SK-N-SH (cell line): ENCODE measurements around the gene SPIB. TPM values are rescaled to one million over a fixed set of nuclear protein-coding genes. Genes with fewer than 3 reads are reported as not detected.

ENCODE experiments used
- CTCF ChIA-PET: fragments of 300-600, 350-600 bp; formaldehyde crosslinking; extraction: SDS; loops from one replicate; lab custom pipeline; 2021; lab: Yijun Ruan, JAX
- POLR2A ChIA-PET: fragments of 350-600 bp; sonication (Branson Sonifier 250); formaldehyde crosslinking; extraction: SDS; loops from one replicate; lab custom pipeline; 2020; ENCODE audit warnings: antibody characterized with exemption, inconsistent platforms; lab: Yijun Ruan, JAX
- DNase-seq: peaks from one replicate; pipeline ENCODE4 v3.0.0; 2012
- H2AFZ ChIP-seq: fragments of 200-600 bp; sonication (generic); 2 replicates; pipeline ENCODE4 v1.8.1; 2016; ENCODE audit warnings: antibody characterized with exemption, mild to moderate bottlenecking, low read depth
- H3F3A ChIP-seq: fragments of 200-600 bp; sonication (generic); replicated peaks from 2 replicates; pipeline ENCODE3; 2016; ENCODE audit warnings: antibody characterized with exemption, mild to moderate bottlenecking; ENCODE audit not compliant: insufficient read depth
- H3K27ac ChIP-seq, 2 experiments: fragments of 200-500 bp in 1 of 2; fragments of 200-600 bp in 1 of 2; sonication (Bioruptor generic) in 1 of 2; sonication (generic), shearing (Covaris generic) in 1 of 2; 2 replicates each; pipeline versions ENCODE4 v1.5.1 to v1.6.1; 2014 to 2016; ENCODE audit warnings: low read depth in 2 of 2, inconsistent platforms in 1 of 2, low read length in 1 of 2, mild to moderate bottlenecking in 1 of 2, mixed read lengths in 1 of 2
- H3K27me3 ChIP-seq: fragments of 200-600 bp; sonication (generic), shearing (Covaris generic); 2 replicates; pipeline ENCODE4 v1.6.1; 2016; ENCODE audit warnings: mixed run types; ENCODE audit not compliant: insufficient read depth
- H3K36me3 ChIP-seq, 2 experiments: fragments of 200-500 bp in 1 of 2; fragments of 200-600 bp in 1 of 2; sonication (Bioruptor generic) in 1 of 2; sonication (generic) in 1 of 2; replicated peaks in 1 of 2; 2 replicates each; pipeline versions ENCODE3 to v1.5.1; 2014 to 2016; ENCODE audit warnings: low read length in 1 of 2, mild to moderate bottlenecking in 1 of 2; ENCODE audit not compliant: insufficient read depth in 2 of 2, control insufficient read depth in 1 of 2
- H3K4me1 ChIP-seq, 2 experiments: fragments of 200-500 bp in 1 of 2; fragments of 200-600 bp in 1 of 2; sonication (Bioruptor generic) in 1 of 2; sonication (generic), shearing (Covaris generic) in 1 of 2; 2 replicates each; pipeline versions ENCODE4 v1.5.1 to v1.6.1; 2014 to 2016; ENCODE audit warnings: low read depth in 1 of 2, low read length in 1 of 2, mixed run types in 1 of 2; ENCODE audit not compliant: insufficient read depth in 2 of 2, control insufficient read depth in 1 of 2
- H3K4me2 ChIP-seq: fragments of 200-600 bp; sonication (generic), shearing (Covaris generic); 2 replicates; pipeline ENCODE4 v1.6.1; 2017; ENCODE audit warnings: mixed run types
- H3K4me3 ChIP-seq, 2 experiments: fragments of 200-500 bp in 1 of 2; fragments of 200-600 bp in 1 of 2; sonication (Bioruptor generic) in 1 of 2; sonication (generic), shearing (Covaris generic) in 1 of 2; 2 replicates each; pipeline versions ENCODE4 v1.5.1 to v1.8.1; 2014 to 2016; ENCODE audit warnings: low read depth in 2 of 2, inconsistent platforms in 1 of 2, low read length in 1 of 2, mild to moderate bottlenecking in 1 of 2, mixed read lengths in 1 of 2, moderate library complexity in 1 of 2
- H3K79me2 ChIP-seq: fragments of 200-600 bp; sonication (generic); 2 replicates; pipeline ENCODE4 v1.8.1; 2017; ENCODE audit warnings: mild to moderate bottlenecking; ENCODE audit not compliant: insufficient read depth
- H3K9ac ChIP-seq: fragments of 200-600 bp; sonication (generic); 2 replicates; pipeline ENCODE4 v1.6.1; 2017; ENCODE audit warnings: mixed run types
- H3K9me2 ChIP-seq: fragments of 200-600 bp; sonication (generic); 2 replicates; pipeline ENCODE4 v1.6.1; 2017; ENCODE audit warnings: mixed run types
- H3K9me3 ChIP-seq: fragments of 200-600 bp; sonication (generic); 2 replicates; pipeline ENCODE4 v1.6.1; 2017; ENCODE audit warnings: mixed run types, mild to moderate bottlenecking, moderate library complexity
- H4K20me1 ChIP-seq: fragments of 200-600 bp; sonication (generic); 2 replicates; pipeline ENCODE4 v1.6.1; 2017; ENCODE audit warnings: mild to moderate bottlenecking, mixed run types; ENCODE audit not compliant: insufficient read depth
- EZH2phosphoT487 ChIP-seq: fragments of 200-600 bp; sonication (generic); IDR thresholded peaks from 2 replicates; pipeline ENCODE4 v1.6.1; 2017; ENCODE audit warnings: low read depth, mixed run types, mild to moderate bottlenecking, antibody characterized with exemption, moderate library complexity, borderline replicate concordance
- FOSL2 ChIP-seq: IDR thresholded peaks from 2 replicates; pipeline ENCODE4 v1.4.0; 2012; ENCODE audit warnings: low read depth, mild to moderate bottlenecking, moderate library complexity, borderline replicate concordance
- GABPA ChIP-seq: IDR thresholded peaks from 2 replicates; pipeline ENCODE4 v1.4.0; 2012; ENCODE audit warnings: low read depth, mild to moderate bottlenecking
- IRF3 ChIP-seq: fragments of 150-350 bp; IDR thresholded peaks from 2 replicates; pipeline ENCODE4 v1.6.1; 2016; ENCODE audit warnings: mild to moderate bottlenecking, low read depth, low read length
- MEF2A ChIP-seq: IDR thresholded peaks from 2 replicates; pipeline ENCODE4 v1.4.0; 2012; ENCODE audit warnings: low read depth, borderline replicate concordance
- NRF1 ChIP-seq: IDR thresholded peaks from 2 replicates; pipeline ENCODE4 v1.6.1; 2012; ENCODE audit warnings: low read depth, mild to moderate bottlenecking, low read length
- RXRA ChIP-seq: IDR thresholded peaks from 2 replicates; pipeline ENCODE4 v1.4.0; 2012; ENCODE audit warnings: low read depth, mild to moderate bottlenecking, borderline replicate concordance
- SIN3A ChIP-seq: IDR thresholded peaks from 2 replicates; pipeline ENCODE4 v1.6.1; 2012; ENCODE audit warnings: low read depth, mild to moderate bottlenecking, low read length, moderate library complexity, borderline replicate concordance
- SMC3 ChIP-seq: IDR thresholded peaks from 2 replicates; pipeline ENCODE4 v1.6.1; 2012; ENCODE audit warnings: low read depth, low read length, improper control_type of control experiment
- TAF1 ChIP-seq: IDR thresholded peaks from 2 replicates; pipeline ENCODE4 v1.6.1; 2012; ENCODE audit warnings: low read depth, mild to moderate bottlenecking, low read length, moderate library complexity, borderline replicate concordance
- TEAD4 ChIP-seq: IDR thresholded peaks from 2 replicates; pipeline ENCODE4 v1.4.0; 2012; ENCODE audit warnings: mild to moderate bottlenecking, borderline replicate concordance; ENCODE audit not compliant: insufficient read depth
- WGBS: methylation state at CpG from one replicate; pipeline ENCODE4 v1.1.6; 2017; ENCODE audit warnings: low lambda C conversion rate; 5-methylcytosine and 5-hydroxymethylcytosine counted together
- polyA plus RNA-seq, 3 experiments: library from polyadenylated mRNA; depleted of rRNA; stranded (reverse); fragments of >200 nt; gene quantifications; 2 replicates each; pipeline ENCODE4 v1.2.3, GENCODE V29; 2012
- TF ChIP-seq, protein P1 (sequence below): IDR thresholded peaks from 2 replicates; pipeline ENCODE4 v1.6.1; 2012; ENCODE audit warnings: mild to moderate bottlenecking, low read depth, low read length, moderate library complexity

Gene SPIB
- polyA plus RNA-seq, 1 of the 3 experiments (the other 2 are of a cell fraction), result not detected

DNA sequence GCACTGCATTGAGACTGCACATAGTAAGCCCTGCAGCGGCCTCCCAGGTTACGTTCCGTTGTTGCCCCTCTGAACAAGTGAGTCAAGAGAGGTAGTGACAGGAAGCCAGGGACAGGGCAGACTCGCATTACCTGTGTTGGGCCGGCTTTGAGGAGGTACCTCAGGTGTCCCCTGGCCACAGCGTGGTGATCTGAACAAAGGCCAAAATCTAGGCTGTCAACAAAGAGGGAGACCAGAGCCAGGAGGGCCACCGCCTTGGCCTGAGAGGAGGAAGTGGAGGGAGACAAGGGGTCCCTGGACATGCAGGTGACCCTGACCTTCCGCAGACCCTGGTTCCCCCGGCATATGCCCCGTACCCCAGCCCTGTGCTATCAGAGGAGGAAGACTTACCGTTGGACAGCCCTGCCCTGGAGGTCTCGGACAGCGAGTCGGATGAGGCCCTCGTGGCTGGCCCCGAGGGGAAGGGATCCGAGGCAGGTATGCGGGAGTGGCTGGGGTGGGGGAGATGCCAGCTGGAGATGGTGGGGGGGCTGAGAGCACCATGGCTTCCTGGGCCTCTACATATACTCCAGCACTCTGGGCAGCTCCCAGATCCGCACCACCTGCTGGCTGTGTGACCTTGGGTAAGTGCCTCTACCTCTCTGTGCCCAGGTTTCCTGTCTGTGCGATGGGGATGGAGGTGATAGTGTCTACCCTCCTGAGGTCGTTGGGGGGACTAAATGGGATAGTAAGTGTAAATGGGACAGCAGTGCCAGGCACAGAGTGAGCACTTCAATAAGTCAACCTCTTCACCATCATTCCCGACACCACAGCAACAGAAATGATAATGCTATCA, 4.8 kb downstream of the SPIB start:
- CTCF ChIA-PET, result interaction anchor here (1.2 to 3.7 kb wide), 2 partner anchors 8 to 39 kb away, joined by 3 to 14 read pairs; no protein-coding TSS in a partner anchor

GRCh38 chr19:50425581-50425980, 6.8 kb downstream of the SPIB start:
- no peaks in the 10 kb centered on the region for H3K9me3 ChIP-seq
- H3K36me3 ChIP-seq, result no peaks in the 10 kb centered on the region
- H3K79me2 ChIP-seq, result no peaks in the 10 kb centered on the region
- no peaks in the 10 kb centered on the region for H3K4me1 ChIP-seq
- no peaks in the 10 kb centered on the region; the same call in 1 of the 2 replicates for H3K27me3 ChIP-seq
- ChIA-PET CTCF (interaction anchor here (3.7 kb wide), 1 partner anchor 10 kb away, joined by 14 read pairs; no protein-coding TSS in a partner anchor), POLR2A (no interaction called here)
- H4K20me1 ChIP-seq, result no peaks in the 10 kb centered on the region
- no peak overlapping the region for H2AFZ ChIP-seq
- no peaks in the 10 kb centered on the region for H3F3A ChIP-seq
- no peak overlapping the region for H3K4me3 ChIP-seq
- H3K4me2 ChIP-seq, result no peak overlapping the region
- TF ChIP-seq TEAD4, result no peak
- TF ChIP-seq, protein P1, sequence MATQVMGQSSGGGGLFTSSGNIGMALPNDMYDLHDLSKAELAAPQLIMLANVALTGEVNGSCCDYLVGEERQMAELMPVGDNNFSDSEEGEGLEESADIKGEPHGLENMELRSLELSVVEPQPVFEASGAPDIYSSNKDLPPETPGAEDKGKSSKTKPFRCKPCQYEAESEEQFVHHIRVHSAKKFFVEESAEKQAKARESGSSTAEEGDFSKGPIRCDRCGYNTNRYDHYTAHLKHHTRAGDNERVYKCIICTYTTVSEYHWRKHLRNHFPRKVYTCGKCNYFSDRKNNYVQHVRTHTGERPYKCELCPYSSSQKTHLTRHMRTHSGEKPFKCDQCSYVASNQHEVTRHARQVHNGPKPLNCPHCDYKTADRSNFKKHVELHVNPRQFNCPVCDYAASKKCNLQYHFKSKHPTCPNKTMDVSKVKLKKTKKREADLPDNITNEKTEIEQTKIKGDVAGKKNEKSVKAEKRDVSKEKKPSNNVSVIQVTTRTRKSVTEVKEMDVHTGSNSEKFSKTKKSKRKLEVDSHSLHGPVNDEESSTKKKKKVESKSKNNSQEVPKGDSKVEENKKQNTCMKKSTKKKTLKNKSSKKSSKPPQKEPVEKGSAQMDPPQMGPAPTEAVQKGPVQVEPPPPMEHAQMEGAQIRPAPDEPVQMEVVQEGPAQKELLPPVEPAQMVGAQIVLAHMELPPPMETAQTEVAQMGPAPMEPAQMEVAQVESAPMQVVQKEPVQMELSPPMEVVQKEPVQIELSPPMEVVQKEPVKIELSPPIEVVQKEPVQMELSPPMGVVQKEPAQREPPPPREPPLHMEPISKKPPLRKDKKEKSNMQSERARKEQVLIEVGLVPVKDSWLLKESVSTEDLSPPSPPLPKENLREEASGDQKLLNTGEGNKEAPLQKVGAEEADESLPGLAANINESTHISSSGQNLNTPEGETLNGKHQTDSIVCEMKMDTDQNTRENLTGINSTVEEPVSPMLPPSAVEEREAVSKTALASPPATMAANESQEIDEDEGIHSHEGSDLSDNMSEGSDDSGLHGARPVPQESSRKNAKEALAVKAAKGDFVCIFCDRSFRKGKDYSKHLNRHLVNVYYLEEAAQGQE, result no peak
- no peak for TF ChIP-seq MEF2A
- TF ChIP-seq IRF3, result no peak
- H3K27ac ChIP-seq, result no peak overlapping the region
- DNase-seq, result no peak
- 77% methylated on average over 7 of the region's 7 CpGs for WGBS
- no peaks in the 10 kb centered on the region for H3K9me2 ChIP-seq
- H3K9ac ChIP-seq, result no peak overlapping the region

More for the DNA sequence above, 4.8 kb downstream of the SPIB start:
- Histone ChIP-seq H3K4me2 (no peak overlapping the region), H3K9ac (no peak overlapping the region), H3K9me3 (no peaks in the 10 kb centered on the region), H4K20me1 (no peaks in the 10 kb centered on the region), H3K4me1 (no peaks in the 10 kb centered on the region), H3K4me3 (no peak overlapping the region), H3F3A (peaks cover 3% of the 10 kb centered on the region), H3K9me2 (no peaks in the 10 kb centered on the region), H3K27me3 (no peaks in the 10 kb centered on the region; the same call in 1 of the 2 replicates), H3K79me2 (no peaks in the 10 kb centered on the region), H3K27ac (no peak overlapping the region), H3K36me3 (no peaks in the 10 kb centered on the region), H2AFZ (no peak overlapping the region)
- WGBS, result 80% methylated on average over 18 of the region's 22 CpGs
- TF ChIP-seq RXRA, result no peak
- no peak for TF ChIP-seq FOSL2
- TF ChIP-seq NRF1, result no peak
- no peak for TF ChIP-seq TAF1
- TF ChIP-seq EZH2phosphoT487, result no peak
- TF ChIP-seq GABPA, result no peak
- no peak for TF ChIP-seq SMC3
- no peak for TF ChIP-seq MEF2A
- TF ChIP-seq SIN3A, result no peak
- TF ChIP-seq, protein P1, result no peak
- no peak for DNase-seq
- POLR2A ChIA-PET, result no interaction called here
